A549 treated with DMSO at 1 μM for 4 hours (cell line): Measurements from ENCODE around the gene RNF186. TPM values are rescaled to one million over a fixed set of nuclear protein-coding genes. Genes with fewer than 3 reads are reported as not detected.

Experiments used
- total RNA-seq: library from RNA; stranded (reverse); fragments of 200-300 nt; extraction: Qiagen RNA extraction; gene quantifications from 5 replicates; pipeline ENCODE4 v1.2.3, GENCODE V29; 2022; ENCODE audit warnings: low read depth

RNF186 gene
- total RNA-seq: not detected in 5 replicates

GRCh38 chr1:19814681-19815503 lies at the start of gene RNF186:
Gene RNF186, minus strand, starts transcription at chr1:19815283. Its CDS starts 182 bp downstream, at chr1:19815101.

GRCh38 chr1:19799230-19800075 lies 15.6 kb downstream of the RNF186 start, which contains the start of gene TMCO4:
Gene TMCO4, minus strand, starts transcription at chr1:19799916. Its CDS starts 19,158 bp downstream, at chr1:19780758.

Other genes with a start within 250 kb of the RNF186 start
- 25.1 to 48.0 TPM (median 37.0 TPM) in 5 replicates for gene NBL1, start 171.0 kb downstream of the RNF186 start, total RNA-seq
- 0.07 to 0.18 TPM (median 0.17 TPM) in 5 replicates for gene HTR6, start 150.4 kb downstream of the RNF186 start, total RNA-seq
- gene TMCO4, start 15.4 kb downstream of the RNF186 start, total RNA-seq: 3.9 to 7.6 TPM (median 6.7 TPM) in 5 replicates
- 2.9 to 3.8 TPM (median 3.2 TPM) in 5 replicates for gene OTUD3, start 67.1 kb upstream of the RNF186 start, total RNA-seq
- gene PLA2G2E, start 108.3 kb upstream of the RNF186 start, total RNA-seq: not detected in 5 replicates
- gene PLA2G2A, start 164.3 kb upstream of the RNF186 start, total RNA-seq: not detected in 5 replicates